ENCODE results near the gene ELK4. TPM values are rescaled to one million over a fixed set of nuclear protein-coding genes. Genes with fewer than 3 reads are reported as not detected.

Gene ELK4
- total RNA-seq, 1 donor from 2014 or later: 50.4 TPM

DNA sequence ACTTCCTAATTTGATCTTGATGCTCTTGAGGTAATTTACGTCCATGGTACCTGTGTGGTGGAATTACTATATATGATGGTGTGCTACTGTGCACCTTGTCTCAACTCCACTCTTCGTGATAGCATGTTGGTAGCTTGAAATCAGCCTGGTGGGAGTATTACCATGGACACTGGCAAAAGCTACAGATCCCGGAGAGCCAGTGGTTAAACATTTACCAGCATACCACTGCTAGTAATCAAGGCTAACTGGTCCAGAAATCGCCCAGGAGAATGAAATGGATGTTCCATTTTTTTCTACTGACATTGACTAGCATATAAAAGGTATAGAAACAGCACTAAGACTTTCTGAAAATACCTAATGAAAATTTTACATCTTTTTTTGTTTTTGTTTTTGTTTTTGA is 30.6 kb downstream of the ELK4 start:
- DNase-seq (ENCODE audit: extremely low spot score, unreplicated experiment): no peak
- Mint-ChIP-seq H3K27me3 (ENCODE audit: unreplicated experiment) (no peaks in the 10 kb centered on the region), H3K4me1 (ENCODE audit: unreplicated experiment) (peaks cover 23% of the 10 kb centered on the region), H3K36me3 (ENCODE audit: unreplicated experiment) (peaks cover 27% of the 10 kb centered on the region), H3K4me3 (ENCODE audit: unreplicated experiment) (no peak overlapping the region), H3K27ac (ENCODE audit: unreplicated experiment) (no peak overlapping the region), H3K9me3 (ENCODE audit: unreplicated experiment) (peaks cover 4% of the 10 kb centered on the region)
- TF ChIP-seq CTCF (IDR thresholded peaks at IDR 0.05): no peak

DNA sequence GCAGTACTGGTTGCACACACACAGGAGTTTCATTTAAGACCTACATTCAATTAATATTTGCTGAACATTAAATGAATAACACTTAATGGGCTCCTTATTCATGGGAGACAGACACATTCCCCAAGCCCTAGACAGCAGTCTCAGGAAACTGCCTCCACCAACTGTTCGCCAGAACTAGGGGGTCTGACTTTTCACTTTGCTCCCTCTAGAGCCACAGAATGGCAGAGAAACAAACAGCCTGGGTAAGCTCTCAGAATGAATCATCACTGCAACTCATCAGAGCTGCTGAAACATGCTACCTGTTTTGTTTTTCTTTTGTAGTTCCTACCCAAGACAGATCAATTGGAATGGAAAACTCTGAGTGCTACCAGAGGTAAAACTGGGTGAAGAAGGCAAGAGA is 31.7 kb downstream of the ELK4 start:
- DNase-seq (ENCODE audit: extremely low spot score, unreplicated experiment): peak; percentile 40
- Mint-ChIP-seq H3K4me1 (ENCODE audit: unreplicated experiment) (peaks cover 23% of the 10 kb centered on the region), H3K27ac (ENCODE audit: unreplicated experiment) (peak overlapping the region; percentile 75), H3K36me3 (ENCODE audit: unreplicated experiment) (peaks cover 31% of the 10 kb centered on the region), H3K4me3 (ENCODE audit: unreplicated experiment) (no peak overlapping the region), H3K9me3 (ENCODE audit: unreplicated experiment) (peaks cover 4% of the 10 kb centered on the region), H3K27me3 (ENCODE audit: unreplicated experiment) (no peaks in the 10 kb centered on the region)
- TF ChIP-seq CTCF (IDR thresholded peaks at IDR 0.05): no peak

DNA sequence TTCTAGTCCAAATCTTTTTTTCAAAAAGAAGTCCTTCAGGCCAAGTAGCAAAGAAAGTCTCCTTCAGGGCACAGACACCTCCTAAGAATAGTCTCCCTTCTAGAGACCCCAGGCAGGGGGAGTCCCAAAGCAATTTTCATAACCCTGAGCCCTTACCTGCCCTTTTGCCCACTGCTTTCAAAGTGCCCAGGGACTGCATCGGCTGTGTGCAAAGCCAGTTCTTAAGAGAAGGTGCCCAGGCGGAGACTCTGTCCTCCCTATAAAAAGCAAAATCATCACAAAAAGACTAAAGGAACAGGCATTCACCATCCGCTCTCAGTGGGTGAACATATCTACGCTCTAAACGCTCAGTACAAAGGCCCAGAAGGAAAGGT is 32.2 kb downstream of the ELK4 start:
- H3K27ac Mint-ChIP-seq (ENCODE audit: unreplicated experiment): peak overlapping the region; percentile 75
- peaks cover 4% of the 10 kb centered on the region for H3K9me3 Mint-ChIP-seq (ENCODE audit: unreplicated experiment)
- H3K4me1 Mint-ChIP-seq (ENCODE audit: unreplicated experiment): peaks cover 23% of the 10 kb centered on the region
- H3K27me3 Mint-ChIP-seq (ENCODE audit: unreplicated experiment): no peaks in the 10 kb centered on the region
- no peak overlapping the region for H3K4me3 Mint-ChIP-seq (ENCODE audit: unreplicated experiment)
- DNase-seq (ENCODE audit: extremely low spot score, unreplicated experiment): peak; percentile 57
- no peak for TF ChIP-seq CTCF (IDR thresholded peaks at IDR 0.05)
- peaks cover 28% of the 10 kb centered on the region for H3K36me3 Mint-ChIP-seq (ENCODE audit: unreplicated experiment)

GRCh38 chr1:205598841-205599668 is 32.8 kb downstream of the ELK4 start:
- Mint-ChIP-seq H3K36me3 (ENCODE audit: unreplicated experiment) (peaks cover 24% of the 10 kb centered on the region), H3K9me3 (ENCODE audit: unreplicated experiment) (peaks cover under 1% of the 10 kb centered on the region), H3K27me3 (ENCODE audit: unreplicated experiment) (no peaks in the 10 kb centered on the region), H3K27ac (ENCODE audit: unreplicated experiment) (peak overlapping the region; percentile 75), H3K4me3 (ENCODE audit: unreplicated experiment) (no peak overlapping the region), H3K4me1 (ENCODE audit: unreplicated experiment) (peaks cover 23% of the 10 kb centered on the region)
- TF ChIP-seq CTCF (IDR thresholded peaks at IDR 0.05): no peak
- peak; percentile 38 for DNase-seq (ENCODE audit: extremely low spot score, unreplicated experiment)

DNA sequence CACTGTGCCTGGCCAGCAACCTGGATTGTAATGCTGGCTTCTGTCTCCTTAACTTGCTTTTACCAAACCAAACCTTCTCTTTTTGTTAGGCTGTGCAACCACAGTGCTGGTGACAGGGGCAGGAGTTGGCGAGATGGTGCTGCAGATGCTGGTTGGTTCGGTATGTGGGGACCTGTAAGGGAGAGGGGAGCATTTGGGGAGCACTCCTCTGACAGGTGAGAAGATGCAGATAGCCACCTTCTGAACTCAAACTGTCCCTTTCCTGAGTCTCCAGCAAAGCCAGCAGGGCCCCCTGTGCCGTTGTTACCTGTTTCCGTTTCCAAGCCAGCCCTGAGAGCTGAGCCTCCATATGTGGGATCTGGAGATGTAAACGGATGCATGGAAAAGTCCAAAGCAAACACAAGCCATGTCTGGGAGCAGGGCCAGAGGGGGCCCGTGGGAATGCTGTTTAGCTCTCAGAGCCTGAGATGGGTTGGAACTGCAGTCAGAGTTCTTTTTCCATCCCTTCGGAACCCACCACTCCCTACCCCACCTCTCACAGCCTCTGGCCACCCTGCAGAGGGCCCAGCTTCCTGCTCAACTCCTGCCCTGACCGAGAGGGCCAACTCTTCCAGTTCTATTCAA is 34.0 kb downstream of the ELK4 start:
- Mint-ChIP-seq H3K9me3 (ENCODE audit: unreplicated experiment) (no peaks in the 10 kb centered on the region), H3K36me3 (ENCODE audit: unreplicated experiment) (peaks cover 18% of the 10 kb centered on the region), H3K27me3 (ENCODE audit: unreplicated experiment) (no peaks in the 10 kb centered on the region), H3K27ac (ENCODE audit: unreplicated experiment) (peak overlapping the region; percentile 37), H3K4me1 (ENCODE audit: unreplicated experiment) (peaks cover 23% of the 10 kb centered on the region), H3K4me3 (ENCODE audit: unreplicated experiment) (no peak overlapping the region)
- no peak for TF ChIP-seq CTCF (IDR thresholded peaks at IDR 0.05)
- DNase-seq (ENCODE audit: extremely low spot score, unreplicated experiment): peak; percentile 59
